Spleen (tissue), 7 donors: ENCODE measurements around the gene CASTOR1.

Source experiments
- CTCF ChIP-seq, 11 experiments: fragments of 200-600 bp in 7 of 11; fragments of 450-650 bp in 4 of 11; sonication (generic) in 4 of 11; IDR thresholded peaks in 8 of 11; conservative IDR thresholded peaks in 3 of 11; 1 replicate in 7 of 11; 2 replicates in 4 of 11; pipeline versions ENCODE4 v1.4.0 to v1.8.0; 2016 to 2021; ENCODE audit warnings: antibody characterized with exemption in 11 of 11, inconsistent platforms in 4 of 11, mild to moderate bottlenecking in 1 of 11
- POLR2A ChIP-seq, 3 donors: fragments of 450-650 bp; IDR thresholded peaks; one replicate each; pipeline ENCODE4 v1.5.1; 2017; ENCODE audit warnings: antibody characterized with exemption in 3 of 3, mild to moderate bottlenecking in 1 of 3
- POLR2AphosphoS5 ChIP-seq, 3 donors: sonication (generic); formaldehyde crosslinking; IDR thresholded peaks; one replicate each; pipeline ENCODE4 v1.5.1; 2017; ENCODE audit warnings: antibody characterized with exemption in 3 of 3
- donor health status: DM: no; HTN: no; CAD: no; lungs with moderate emphysema.
- donor health status: DM: no; HTN: no; CAD: no.
- donor health status: DM: no; HTN: no; CAD: no.

- TF ChIP-seq CTCF (IDR thresholded peaks at IDR 0.05 in 8 of 11, conservative IDR thresholded peaks at IDR 0.05 in 3 of 11) (no peak), POLR2A (IDR thresholded peaks at IDR 0.05) (no peak), POLR2AphosphoS5 (IDR thresholded peaks at IDR 0.05) (peak in 1 of 3 donors; percentile 39)
Measured at GRCh38 chr22:30314915-30315314, 25.6 kb upstream of the CASTOR1 start.
